ENCODE results near the gene CDSN.

CDSN gene

DNA sequence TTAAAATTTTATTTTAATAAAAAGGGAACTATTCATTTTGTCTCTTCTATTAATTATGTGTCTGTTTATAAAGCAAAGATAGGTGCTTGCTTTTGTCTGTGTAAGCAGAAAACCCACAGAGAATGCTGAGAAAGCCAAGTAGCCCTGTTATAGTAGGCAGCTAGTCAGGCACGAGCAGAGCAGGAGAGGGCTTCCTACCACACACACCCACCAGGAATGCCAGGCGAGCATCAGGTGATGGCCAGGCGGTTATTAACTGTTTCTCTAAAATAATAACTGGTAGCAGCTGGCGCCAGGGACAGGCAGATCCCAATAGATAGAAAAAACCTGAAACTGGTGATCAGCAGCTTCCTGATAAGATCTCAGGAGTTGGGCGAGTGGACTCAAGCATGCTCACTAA, 23.6 kb downstream of the CDSN start:
- no peak for DNase-seq (ENCODE audit: low read depth in 1 of 2, low spot score in 1 of 2)
- H3K27me3 ChIP-seq (ENCODE audit: insufficient read depth, poor library complexity, severe bottlenecking): no peaks in the 10 kb centered on the region
- no peak overlapping the region for H3K4me3 ChIP-seq (replicated peaks; ENCODE audit: insufficient read depth, low read length)
- no peak overlapping the region for H3K27ac ChIP-seq (replicated peaks)
- TF ChIP-seq POLR2AphosphoS5 (IDR thresholded peaks at IDR 0.05; ENCODE audit: low read depth) (no peak), SPI1 (IDR thresholded peaks at IDR 0.05; ENCODE audit: borderline replicate concordance, low read depth) (no peak), GABPA (IDR thresholded peaks at IDR 0.05; ENCODE audit: low read depth) (no peak)
- TF ChIP-seq, protein P1, sequence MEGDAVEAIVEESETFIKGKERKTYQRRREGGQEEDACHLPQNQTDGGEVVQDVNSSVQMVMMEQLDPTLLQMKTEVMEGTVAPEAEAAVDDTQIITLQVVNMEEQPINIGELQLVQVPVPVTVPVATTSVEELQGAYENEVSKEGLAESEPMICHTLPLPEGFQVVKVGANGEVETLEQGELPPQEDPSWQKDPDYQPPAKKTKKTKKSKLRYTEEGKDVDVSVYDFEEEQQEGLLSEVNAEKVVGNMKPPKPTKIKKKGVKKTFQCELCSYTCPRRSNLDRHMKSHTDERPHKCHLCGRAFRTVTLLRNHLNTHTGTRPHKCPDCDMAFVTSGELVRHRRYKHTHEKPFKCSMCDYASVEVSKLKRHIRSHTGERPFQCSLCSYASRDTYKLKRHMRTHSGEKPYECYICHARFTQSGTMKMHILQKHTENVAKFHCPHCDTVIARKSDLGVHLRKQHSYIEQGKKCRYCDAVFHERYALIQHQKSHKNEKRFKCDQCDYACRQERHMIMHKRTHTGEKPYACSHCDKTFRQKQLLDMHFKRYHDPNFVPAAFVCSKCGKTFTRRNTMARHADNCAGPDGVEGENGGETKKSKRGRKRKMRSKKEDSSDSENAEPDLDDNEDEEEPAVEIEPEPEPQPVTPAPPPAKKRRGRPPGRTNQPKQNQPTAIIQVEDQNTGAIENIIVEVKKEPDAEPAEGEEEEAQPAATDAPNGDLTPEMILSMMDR (IDR thresholded peaks at IDR 0.05; ENCODE audit: insufficient read depth, low read length): no peak
- TF ChIP-seq, protein P2, sequence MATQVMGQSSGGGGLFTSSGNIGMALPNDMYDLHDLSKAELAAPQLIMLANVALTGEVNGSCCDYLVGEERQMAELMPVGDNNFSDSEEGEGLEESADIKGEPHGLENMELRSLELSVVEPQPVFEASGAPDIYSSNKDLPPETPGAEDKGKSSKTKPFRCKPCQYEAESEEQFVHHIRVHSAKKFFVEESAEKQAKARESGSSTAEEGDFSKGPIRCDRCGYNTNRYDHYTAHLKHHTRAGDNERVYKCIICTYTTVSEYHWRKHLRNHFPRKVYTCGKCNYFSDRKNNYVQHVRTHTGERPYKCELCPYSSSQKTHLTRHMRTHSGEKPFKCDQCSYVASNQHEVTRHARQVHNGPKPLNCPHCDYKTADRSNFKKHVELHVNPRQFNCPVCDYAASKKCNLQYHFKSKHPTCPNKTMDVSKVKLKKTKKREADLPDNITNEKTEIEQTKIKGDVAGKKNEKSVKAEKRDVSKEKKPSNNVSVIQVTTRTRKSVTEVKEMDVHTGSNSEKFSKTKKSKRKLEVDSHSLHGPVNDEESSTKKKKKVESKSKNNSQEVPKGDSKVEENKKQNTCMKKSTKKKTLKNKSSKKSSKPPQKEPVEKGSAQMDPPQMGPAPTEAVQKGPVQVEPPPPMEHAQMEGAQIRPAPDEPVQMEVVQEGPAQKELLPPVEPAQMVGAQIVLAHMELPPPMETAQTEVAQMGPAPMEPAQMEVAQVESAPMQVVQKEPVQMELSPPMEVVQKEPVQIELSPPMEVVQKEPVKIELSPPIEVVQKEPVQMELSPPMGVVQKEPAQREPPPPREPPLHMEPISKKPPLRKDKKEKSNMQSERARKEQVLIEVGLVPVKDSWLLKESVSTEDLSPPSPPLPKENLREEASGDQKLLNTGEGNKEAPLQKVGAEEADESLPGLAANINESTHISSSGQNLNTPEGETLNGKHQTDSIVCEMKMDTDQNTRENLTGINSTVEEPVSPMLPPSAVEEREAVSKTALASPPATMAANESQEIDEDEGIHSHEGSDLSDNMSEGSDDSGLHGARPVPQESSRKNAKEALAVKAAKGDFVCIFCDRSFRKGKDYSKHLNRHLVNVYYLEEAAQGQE (IDR thresholded peaks at IDR 0.05; ENCODE audit: insufficient replicate concordance, low read depth): no peak

DNA sequence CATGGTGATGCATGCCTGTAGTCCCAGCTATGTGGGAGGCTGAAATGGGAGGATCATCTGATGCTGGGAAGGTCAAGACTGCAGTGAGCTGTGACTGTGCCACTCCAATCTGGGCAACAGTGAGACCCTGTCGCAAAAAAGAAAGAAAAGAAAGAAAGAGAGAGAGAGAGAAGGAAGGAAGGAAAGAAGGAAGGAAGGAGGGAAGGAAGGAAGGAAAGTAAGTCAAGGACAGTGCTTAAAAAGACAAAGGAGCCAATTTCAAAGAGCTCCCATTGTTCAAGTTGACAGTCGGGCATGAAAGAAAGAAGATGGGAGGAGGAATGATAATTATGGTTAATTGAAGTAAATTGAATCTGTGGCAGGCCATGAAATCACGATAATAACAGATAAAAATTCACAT, 24.0 kb downstream of the CDSN start:
- Histone ChIP-seq H3K27me3 (ENCODE audit: insufficient read depth, poor library complexity, severe bottlenecking) (no peaks in the 10 kb centered on the region), H3K27ac (replicated peaks) (no peak overlapping the region), H3K4me3 (replicated peaks; ENCODE audit: insufficient read depth, low read length) (no peak overlapping the region)
- DNase-seq (ENCODE audit: low read depth in 1 of 2, low spot score in 1 of 2): no peak
- TF ChIP-seq, protein P1 (IDR thresholded peaks at IDR 0.05; ENCODE audit: insufficient read depth, low read length): no peak
- TF ChIP-seq GABPA (IDR thresholded peaks at IDR 0.05; ENCODE audit: low read depth): no peak
- no peak for TF ChIP-seq POLR2AphosphoS5 (IDR thresholded peaks at IDR 0.05; ENCODE audit: low read depth)
- TF ChIP-seq SPI1 (IDR thresholded peaks at IDR 0.05; ENCODE audit: borderline replicate concordance, low read depth): no peak
- TF ChIP-seq, protein P2 (IDR thresholded peaks at IDR 0.05; ENCODE audit: insufficient replicate concordance, low read depth): no peak

DNA sequence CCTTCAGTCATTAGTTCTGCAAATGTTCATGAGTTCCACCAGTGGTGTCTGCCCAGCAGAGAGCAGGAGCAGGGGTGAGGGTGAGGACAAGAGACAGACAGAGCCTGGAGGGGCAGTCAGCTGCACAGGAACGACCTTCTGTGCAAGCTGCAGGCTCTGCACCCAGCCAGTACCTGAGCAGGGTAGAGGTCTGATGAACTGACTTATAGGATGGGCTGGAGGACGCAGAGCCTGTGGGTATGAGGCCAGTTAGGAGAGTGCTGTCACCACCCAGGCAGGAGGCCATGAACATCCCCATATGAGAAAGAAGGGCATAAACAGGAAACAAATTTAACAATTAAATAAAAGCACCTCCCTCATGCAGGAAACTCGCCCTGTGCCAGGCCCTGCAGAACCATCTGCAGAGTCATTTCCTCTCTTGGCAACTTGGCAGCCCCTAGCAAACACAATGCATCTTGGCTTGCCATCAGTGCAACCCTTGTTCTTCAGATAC, 25.8 kb downstream of the CDSN start:
- peak in 1 of 2 experiments; percentile 16 for DNase-seq (ENCODE audit: low read depth in 1 of 2, low spot score in 1 of 2)
- TF ChIP-seq, protein P2 (IDR thresholded peaks at IDR 0.05; ENCODE audit: insufficient replicate concordance, low read depth): no peak
- TF ChIP-seq SPI1 (IDR thresholded peaks at IDR 0.05; ENCODE audit: borderline replicate concordance, low read depth): no peak
- no peak for TF ChIP-seq POLR2AphosphoS5 (IDR thresholded peaks at IDR 0.05; ENCODE audit: low read depth)
- TF ChIP-seq, protein P1 (IDR thresholded peaks at IDR 0.05; ENCODE audit: insufficient read depth, low read length): no peak
- no peak for TF ChIP-seq GABPA (IDR thresholded peaks at IDR 0.05; ENCODE audit: low read depth)
- no peak overlapping the region for H3K4me3 ChIP-seq (replicated peaks; ENCODE audit: insufficient read depth, low read length)
- no peaks in the 10 kb centered on the region for H3K27me3 ChIP-seq (ENCODE audit: insufficient read depth, poor library complexity, severe bottlenecking)
- H3K27ac ChIP-seq (replicated peaks): no peak overlapping the region
